Eye (tissue), 1 donor: ENCODE results near the gene FCER1A.
A peak's percentile ranks its signal among the peaks of the same experiment; 100 is the strongest.
"Not testable (repeated sequence)": the region's sequence is repeated elsewhere in the genome, so short reads cannot be mapped to it uniquely, and the experiment has no call there.

Source experiments
- DNase-seq: peaks from one replicate; pipeline ENCODE4 v3.0.0-alpha.2; 2015

FCER1A gene

GRCh38 chr1:159302095-159302494, at the start of gene FCER1A:
Gene FCER1A (plus strand): TSS chr1:159302336. CDS start chr1:159302365, 29 bp downstream.
- DNase-seq = no peak

DNA sequence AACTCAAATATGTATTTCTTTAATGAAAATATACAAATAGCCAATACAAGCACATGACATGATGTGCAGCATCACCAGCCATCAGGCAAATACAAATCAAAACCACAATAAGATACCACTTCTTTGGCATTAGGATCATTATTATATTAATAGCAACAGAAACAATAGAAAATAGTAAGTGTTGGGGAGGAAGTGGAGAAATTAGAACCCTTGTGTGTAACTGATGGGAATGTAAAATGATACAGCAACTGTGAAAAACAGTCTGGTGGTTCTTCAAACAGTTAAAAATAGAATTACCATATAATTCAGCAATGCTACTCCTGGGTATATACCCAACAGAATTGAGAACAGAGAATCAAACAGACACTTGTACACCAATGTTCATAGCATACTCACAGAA, 40.8 kb upstream of the FCER1A start:
- no peak for DNase-seq

- DNase-seq = no peak
Measured at GRCh38 chr1:159261721-159262494, 40.2 kb upstream of the FCER1A start.

DNA sequence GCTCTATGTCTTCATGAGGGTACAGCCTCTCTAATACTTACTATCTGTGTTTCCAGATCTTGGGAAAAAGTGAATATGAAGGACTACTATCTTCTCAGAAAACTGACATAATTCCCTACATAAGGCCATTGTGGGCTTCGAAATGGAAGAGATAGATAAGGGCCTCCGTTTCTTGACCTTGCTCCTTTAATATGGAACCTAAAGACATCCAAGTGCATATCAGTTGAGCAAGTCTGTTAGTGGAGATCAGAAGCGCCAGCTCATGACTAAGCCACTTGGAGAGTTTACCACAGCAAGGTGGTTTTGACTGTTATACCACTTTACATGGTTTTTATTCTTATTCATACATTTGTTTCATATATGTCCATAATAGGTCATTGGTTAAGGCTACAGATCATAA, 35.3 kb upstream of the FCER1A start:
- DNase-seq = no peak

GRCh38 chr1:159274631-159275030, 27.5 kb upstream of the FCER1A start:
- no peak for DNase-seq

- DNase-seq = no peak
Measured at GRCh38 chr1:159275891-159276290, 26.2 kb upstream of the FCER1A start.

- DNase-seq = no peak
Measured at GRCh38 chr1:159279773-159280172, 22.4 kb upstream of the FCER1A start.

DNA sequence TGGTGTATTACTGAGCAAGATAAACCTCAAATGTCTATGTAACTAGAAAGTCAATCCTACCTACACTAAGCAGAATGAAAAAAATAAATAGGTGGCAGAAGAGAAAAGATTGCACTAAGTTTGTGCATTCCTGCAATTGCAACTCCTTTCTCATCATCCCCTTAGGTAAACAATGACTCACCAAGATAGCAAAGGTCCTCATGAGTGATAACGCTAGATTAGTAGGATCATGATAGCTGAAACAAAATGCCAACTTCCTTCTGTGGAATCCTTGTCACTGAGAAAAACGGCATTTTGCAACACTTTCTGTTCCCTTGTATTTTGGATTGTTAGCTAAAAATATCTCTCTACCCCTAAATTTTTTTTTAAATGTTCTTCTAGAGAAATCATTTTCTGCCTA, 20.0 kb upstream of the FCER1A start:
- no peak for DNase-seq

DNA sequence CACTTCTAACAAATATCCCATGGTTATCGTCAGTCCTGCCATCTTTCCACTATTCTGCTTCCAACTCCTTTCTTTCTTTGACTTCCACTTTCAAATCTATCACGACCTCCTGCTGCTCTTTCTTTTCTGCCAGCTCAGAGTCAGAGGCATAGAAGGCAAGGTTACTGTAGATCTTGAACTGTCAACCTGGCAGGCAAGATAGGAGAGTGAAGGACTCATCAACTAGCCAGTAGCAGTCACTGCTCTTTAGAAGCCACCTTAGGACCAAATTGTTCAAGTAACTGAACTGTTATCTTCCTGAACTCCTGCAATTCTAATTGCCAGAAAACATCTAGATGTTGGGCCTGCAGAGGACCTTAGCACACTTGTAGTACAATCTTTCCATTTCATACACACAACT, 13.1 kb upstream of the FCER1A start:
- DNase-seq = no peak

DNA sequence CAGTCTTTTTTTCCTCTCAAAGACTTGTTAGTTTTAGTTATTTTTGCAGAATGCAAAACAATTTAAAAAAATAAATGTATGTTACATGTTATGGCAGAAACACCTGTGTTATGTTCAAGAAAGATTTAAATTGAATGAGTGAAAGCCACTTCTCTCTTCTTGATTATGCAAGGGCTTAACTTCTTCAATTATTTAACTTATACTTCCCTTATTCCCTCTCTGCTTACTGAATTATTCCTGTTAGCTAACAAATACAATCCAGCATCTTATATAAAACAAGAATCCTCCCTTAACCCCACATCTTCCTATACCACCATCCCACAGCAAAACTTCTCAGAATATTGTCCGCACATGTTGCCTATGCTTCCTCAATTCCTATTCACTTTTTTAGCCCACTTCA, 10.7 kb upstream of the FCER1A start:
- DNase-seq = no peak

DNA sequence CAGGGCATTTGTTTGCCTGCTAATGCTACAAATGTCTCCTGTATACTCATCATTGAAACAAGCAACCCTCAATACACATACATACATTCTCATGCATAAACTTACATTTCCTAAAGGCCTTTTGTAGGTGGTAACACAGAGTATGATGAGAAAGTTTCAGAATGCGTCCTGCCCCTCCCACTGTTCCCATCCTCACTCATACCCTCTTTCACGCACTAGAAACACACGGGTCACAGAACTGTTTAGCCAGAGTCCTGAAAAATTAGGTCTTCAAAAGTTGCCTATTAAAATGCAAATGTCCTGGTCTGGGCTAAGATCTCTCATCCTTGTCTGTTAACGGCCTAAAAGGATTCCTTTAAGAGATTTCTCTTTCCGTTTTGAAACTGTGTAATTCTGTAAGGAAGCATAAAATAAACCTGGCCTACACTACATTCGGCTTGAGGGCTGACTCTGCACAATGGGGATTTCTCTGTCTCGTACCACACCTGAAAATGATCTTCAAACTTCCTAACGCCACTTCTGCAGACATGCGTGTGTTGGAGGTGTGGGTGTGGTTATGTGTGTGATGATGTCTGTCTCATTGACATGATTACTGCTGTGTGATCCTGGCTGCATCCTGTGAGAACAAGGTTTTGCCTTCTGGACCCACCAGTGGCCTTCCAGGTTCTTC, 5.3 kb upstream of the FCER1A start:
- DNase-seq = no peak

- DNase-seq = no peak
Measured at GRCh38 chr1:159300146-159300545, 2.0 kb upstream of the FCER1A start.

- DNase-seq = peak; percentile 56
Measured at GRCh38 chr1:159307346-159308020, 5.3 kb downstream of the FCER1A start.

GRCh38 chr1:159311679-159312078, 9.5 kb downstream of the FCER1A start:
- DNase-seq = no peak

DNA sequence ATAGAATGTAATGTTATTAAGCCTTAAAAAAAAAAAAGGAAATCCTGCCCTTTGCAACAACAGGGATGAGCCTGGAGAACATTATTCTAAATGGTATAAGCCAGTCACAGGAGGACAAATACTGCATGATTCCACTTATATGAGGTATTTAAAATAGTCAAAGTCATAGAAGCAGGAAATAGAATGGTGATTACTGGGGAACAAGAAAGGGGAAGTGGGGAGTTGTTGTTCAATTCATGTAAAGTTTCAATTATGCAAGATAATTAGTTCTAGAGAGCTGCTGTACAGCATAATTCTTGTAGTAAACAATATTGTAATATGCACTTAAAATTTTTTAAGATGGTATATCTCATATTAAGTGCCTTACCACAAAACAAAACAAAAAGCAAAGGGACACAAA, 13.2 kb downstream of the FCER1A start:
- DNase-seq = no peak

- DNase-seq = no peak
Measured at GRCh38 chr1:159318784-159319551, 16.8 kb downstream of the FCER1A start.

GRCh38 chr1:159334797-159335196, 32.7 kb downstream of the FCER1A start:
- no peak for DNase-seq

- no peak for DNase-seq
Measured at GRCh38 chr1:159338018-159338417, 35.9 kb downstream of the FCER1A start.

- no peak for DNase-seq
Measured at GRCh38 chr1:159339536-159339935, 37.4 kb downstream of the FCER1A start.

- no peak for DNase-seq
Measured at GRCh38 chr1:159341736-159342135, 39.6 kb downstream of the FCER1A start.

DNA sequence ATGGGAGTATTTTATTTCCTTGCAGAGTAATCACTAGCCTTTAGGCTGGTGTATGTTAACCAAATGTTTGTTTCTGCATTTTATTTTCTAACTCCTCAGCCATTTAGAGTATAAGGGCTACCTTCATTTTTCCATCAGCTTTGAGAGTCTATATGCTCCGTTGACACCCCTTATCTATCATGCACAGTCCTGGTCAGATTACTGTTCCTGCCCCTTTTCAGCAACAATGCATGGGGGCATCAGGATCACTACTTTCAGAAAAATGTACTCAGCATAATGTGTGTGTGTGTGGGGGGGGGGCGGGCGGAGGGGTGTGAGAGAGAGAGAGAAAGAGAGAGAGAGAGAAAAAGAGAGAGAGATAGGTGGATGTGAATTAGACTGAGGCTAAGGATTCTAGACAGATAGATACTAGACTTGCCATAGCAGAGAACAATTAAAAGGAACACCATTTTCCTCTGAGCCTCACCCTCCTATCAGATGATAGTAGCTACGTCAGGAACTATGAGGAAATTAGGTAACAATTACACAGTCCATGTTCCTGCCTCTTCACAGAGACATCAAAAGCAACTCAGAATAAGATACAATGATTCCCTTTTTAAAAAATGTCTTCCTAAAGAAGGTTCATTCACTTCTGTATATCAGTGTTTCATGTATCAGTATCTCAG, 40.8 kb downstream of the FCER1A start:
- DNase-seq = no peak

GRCh38 chr1:159349374-159349773, 47.2 kb downstream of the FCER1A start:
- not testable (repeated sequence) for DNase-seq

DNA sequence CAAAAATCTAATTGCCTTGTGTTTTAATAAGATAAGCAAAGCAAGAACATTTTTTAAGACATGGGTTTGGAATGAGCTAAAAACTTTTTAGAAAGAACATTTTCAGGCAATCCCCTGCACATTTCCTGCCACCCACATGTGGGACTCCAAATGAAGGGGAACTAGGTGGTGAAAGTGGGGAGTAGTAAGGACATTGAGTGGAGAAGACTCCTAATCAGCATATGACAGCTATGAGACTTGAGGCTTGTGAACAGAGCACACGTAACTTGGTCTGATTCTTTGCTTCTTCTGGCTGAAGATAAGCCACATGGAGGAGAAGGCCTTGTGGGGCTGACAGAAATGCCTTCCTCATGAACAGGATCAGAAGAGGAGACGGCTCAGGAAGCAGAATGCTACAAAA, 50.3 kb downstream of the FCER1A start:
- DNase-seq = no peak
